ENCODE results near the gene PATJ.

DNA sequence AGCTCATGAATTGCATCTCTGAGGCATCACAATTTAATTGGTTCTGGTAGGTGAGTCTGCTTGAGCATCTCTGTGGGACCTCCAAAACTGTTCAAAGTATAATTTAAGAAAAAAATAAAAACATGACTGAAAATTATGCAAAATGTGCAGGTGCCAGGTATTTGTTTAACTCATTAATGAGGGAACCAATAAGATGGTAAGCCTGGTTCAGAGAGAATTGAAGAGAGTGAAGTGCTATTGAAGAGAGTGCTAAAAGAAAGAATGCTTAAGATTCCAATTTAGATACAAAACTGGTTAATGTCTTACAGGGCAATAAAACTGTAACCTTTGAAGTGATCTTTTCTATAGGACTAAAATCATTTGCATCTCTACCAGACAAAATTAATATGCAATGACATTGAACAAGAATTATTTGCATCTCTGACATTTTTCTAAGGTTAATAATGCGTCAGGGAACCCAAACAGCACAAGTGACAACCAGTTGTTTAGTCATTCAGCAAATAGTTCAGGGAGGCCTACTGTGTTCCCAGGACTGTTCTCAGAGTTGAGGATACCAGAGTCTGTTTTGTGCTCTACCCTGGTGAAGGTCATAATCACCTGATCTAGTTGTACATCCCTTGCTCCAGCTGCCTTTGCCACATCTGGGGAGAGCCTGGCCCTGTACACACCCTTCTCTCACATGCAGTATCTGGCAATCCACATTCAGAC lies 183.5 kb downstream of the PATJ start:
- TF ChIP-seq ARNTL (CRISPR knock-in tag; IDR thresholded peaks at IDR 0.05; ENCODE audit: borderline replicate concordance, low read depth) (no peak), ZC3H10 (CRISPR knock-in tag; IDR thresholded peaks at IDR 0.05) (no peak), TCF4 (CRISPR knock-in tag; IDR thresholded peaks at IDR 0.05; ENCODE audit: borderline replicate concordance) (no peak), GLIS3 (CRISPR knock-in tag; IDR thresholded peaks at IDR 0.05) (no peak), OSR1 (CRISPR knock-in tag; IDR thresholded peaks at IDR 0.05) (no peak), RARB (CRISPR knock-in tag; IDR thresholded peaks at IDR 0.05) (no peak), ZNF8 (CRISPR knock-in tag; IDR thresholded peaks at IDR 0.05) (no peak), BACH2 (CRISPR knock-in tag; IDR thresholded peaks at IDR 0.05; ENCODE audit: borderline replicate concordance) (no peak), ZNF70 (CRISPR knock-in tag; IDR thresholded peaks at IDR 0.05) (no peak), CSDC2 (CRISPR knock-in tag; IDR thresholded peaks at IDR 0.05) (no peak), ZNF565 (CRISPR knock-in tag; conservative IDR thresholded peaks at IDR 0.05; ENCODE audit: low read depth) (no peak)
- TF ChIP-seq, protein P1, sequence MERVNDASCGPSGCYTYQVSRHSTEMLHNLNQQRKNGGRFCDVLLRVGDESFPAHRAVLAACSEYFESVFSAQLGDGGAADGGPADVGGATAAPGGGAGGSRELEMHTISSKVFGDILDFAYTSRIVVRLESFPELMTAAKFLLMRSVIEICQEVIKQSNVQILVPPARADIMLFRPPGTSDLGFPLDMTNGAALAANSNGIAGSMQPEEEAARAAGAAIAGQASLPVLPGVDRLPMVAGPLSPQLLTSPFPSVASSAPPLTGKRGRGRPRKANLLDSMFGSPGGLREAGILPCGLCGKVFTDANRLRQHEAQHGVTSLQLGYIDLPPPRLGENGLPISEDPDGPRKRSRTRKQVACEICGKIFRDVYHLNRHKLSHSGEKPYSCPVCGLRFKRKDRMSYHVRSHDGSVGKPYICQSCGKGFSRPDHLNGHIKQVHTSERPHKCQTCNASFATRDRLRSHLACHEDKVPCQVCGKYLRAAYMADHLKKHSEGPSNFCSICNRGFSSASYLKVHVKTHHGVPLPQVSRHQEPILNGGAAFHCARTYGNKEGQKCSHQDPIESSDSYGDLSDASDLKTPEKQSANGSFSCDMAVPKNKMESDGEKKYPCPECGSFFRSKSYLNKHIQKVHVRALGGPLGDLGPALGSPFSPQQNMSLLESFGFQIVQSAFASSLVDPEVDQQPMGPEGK (CRISPR knock-in tag; IDR thresholded peaks at IDR 0.05; ENCODE audit: borderline replicate concordance): no peak
- TF ChIP-seq, protein P2, sequence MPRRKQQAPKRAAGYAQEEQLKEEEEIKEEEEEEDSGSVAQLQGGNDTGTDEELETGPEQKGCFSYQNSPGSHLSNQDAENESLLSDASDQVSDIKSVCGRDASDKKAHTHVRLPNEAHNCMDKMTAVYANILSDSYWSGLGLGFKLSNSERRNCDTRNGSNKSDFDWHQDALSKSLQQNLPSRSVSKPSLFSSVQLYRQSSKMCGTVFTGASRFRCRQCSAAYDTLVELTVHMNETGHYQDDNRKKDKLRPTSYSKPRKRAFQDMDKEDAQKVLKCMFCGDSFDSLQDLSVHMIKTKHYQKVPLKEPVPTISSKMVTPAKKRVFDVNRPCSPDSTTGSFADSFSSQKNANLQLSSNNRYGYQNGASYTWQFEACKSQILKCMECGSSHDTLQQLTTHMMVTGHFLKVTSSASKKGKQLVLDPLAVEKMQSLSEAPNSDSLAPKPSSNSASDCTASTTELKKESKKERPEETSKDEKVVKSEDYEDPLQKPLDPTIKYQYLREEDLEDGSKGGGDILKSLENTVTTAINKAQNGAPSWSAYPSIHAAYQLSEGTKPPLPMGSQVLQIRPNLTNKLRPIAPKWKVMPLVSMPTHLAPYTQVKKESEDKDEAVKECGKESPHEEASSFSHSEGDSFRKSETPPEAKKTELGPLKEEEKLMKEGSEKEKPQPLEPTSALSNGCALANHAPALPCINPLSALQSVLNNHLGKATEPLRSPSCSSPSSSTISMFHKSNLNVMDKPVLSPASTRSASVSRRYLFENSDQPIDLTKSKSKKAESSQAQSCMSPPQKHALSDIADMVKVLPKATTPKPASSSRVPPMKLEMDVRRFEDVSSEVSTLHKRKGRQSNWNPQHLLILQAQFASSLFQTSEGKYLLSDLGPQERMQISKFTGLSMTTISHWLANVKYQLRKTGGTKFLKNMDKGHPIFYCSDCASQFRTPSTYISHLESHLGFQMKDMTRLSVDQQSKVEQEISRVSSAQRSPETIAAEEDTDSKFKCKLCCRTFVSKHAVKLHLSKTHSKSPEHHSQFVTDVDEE (CRISPR knock-in tag; IDR thresholded peaks at IDR 0.05): no peak
